ENCODE data around the gene LCOR. TPM values are rescaled to one million over a fixed set of nuclear protein-coding genes. Genes with fewer than 3 reads are reported as not detected.

The LCOR gene
- total RNA-seq, 1 donor from 2014 or later: 68.2 TPM

DNA sequence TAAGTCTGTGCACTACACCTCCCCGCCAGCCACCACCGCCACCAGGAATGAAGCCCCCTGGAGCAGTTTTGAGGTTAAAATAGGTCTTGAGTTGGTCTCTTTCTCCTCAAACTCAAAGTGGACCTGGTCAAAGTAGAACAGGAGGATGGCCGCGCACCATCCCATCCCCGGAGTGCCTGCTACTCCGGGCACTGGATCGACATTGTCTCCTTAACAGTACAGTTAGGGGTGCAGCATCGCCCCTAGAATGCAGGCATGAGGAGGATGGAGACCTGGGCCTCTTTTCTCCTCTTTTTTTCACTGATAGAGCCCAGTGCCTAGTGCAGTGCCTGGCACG is 208.1 kb downstream of the LCOR start:
- H3K4me3 Mint-ChIP-seq: no peak overlapping the region
- no peak overlapping the region for H3K27ac Mint-ChIP-seq
- peaks cover 12% of the 10 kb centered on the region for H3K4me1 Mint-ChIP-seq
- no peaks in the 10 kb centered on the region for H3K9me3 Mint-ChIP-seq
- DNase-seq (ENCODE audit: low spot score in 2 of 2, unreplicated experiment in 2 of 2): no peak
- H3K36me3 Mint-ChIP-seq: no peaks in the 10 kb centered on the region
- peaks cover 21% of the 10 kb centered on the region for H3K27me3 Mint-ChIP-seq (ENCODE audit: low read depth)
- TF ChIP-seq, protein P1, sequence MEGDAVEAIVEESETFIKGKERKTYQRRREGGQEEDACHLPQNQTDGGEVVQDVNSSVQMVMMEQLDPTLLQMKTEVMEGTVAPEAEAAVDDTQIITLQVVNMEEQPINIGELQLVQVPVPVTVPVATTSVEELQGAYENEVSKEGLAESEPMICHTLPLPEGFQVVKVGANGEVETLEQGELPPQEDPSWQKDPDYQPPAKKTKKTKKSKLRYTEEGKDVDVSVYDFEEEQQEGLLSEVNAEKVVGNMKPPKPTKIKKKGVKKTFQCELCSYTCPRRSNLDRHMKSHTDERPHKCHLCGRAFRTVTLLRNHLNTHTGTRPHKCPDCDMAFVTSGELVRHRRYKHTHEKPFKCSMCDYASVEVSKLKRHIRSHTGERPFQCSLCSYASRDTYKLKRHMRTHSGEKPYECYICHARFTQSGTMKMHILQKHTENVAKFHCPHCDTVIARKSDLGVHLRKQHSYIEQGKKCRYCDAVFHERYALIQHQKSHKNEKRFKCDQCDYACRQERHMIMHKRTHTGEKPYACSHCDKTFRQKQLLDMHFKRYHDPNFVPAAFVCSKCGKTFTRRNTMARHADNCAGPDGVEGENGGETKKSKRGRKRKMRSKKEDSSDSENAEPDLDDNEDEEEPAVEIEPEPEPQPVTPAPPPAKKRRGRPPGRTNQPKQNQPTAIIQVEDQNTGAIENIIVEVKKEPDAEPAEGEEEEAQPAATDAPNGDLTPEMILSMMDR (IDR thresholded peaks at IDR 0.05; ENCODE audit: unreplicated experiment): no peak

GRCh38 chr10:97040706-97041105 is 208.6 kb downstream of the LCOR start:
- Mint-ChIP-seq H3K4me3 (no peak overlapping the region), H3K9me3 (no peaks in the 10 kb centered on the region), H3K4me1 (peaks cover 12% of the 10 kb centered on the region), H3K36me3 (no peaks in the 10 kb centered on the region), H3K27ac (no peak overlapping the region), H3K27me3 (ENCODE audit: low read depth) (peaks cover 17% of the 10 kb centered on the region)
- TF ChIP-seq, protein P1 (IDR thresholded peaks at IDR 0.05; ENCODE audit: unreplicated experiment): no peak
- no peak for DNase-seq (ENCODE audit: low spot score in 2 of 2, unreplicated experiment in 2 of 2)

GRCh38 chr10:97042081-97042480 is 210.0 kb downstream of the LCOR start:
- Mint-ChIP-seq H3K27ac (no peak overlapping the region), H3K9me3 (no peaks in the 10 kb centered on the region), H3K4me1 (peaks cover 12% of the 10 kb centered on the region), H3K27me3 (ENCODE audit: low read depth) (peaks cover 8% of the 10 kb centered on the region), H3K4me3 (no peak overlapping the region), H3K36me3 (no peaks in the 10 kb centered on the region)
- TF ChIP-seq, protein P1 (IDR thresholded peaks at IDR 0.05; ENCODE audit: unreplicated experiment): no peak
- no peak for DNase-seq (ENCODE audit: low spot score in 2 of 2, unreplicated experiment in 2 of 2)

DNA sequence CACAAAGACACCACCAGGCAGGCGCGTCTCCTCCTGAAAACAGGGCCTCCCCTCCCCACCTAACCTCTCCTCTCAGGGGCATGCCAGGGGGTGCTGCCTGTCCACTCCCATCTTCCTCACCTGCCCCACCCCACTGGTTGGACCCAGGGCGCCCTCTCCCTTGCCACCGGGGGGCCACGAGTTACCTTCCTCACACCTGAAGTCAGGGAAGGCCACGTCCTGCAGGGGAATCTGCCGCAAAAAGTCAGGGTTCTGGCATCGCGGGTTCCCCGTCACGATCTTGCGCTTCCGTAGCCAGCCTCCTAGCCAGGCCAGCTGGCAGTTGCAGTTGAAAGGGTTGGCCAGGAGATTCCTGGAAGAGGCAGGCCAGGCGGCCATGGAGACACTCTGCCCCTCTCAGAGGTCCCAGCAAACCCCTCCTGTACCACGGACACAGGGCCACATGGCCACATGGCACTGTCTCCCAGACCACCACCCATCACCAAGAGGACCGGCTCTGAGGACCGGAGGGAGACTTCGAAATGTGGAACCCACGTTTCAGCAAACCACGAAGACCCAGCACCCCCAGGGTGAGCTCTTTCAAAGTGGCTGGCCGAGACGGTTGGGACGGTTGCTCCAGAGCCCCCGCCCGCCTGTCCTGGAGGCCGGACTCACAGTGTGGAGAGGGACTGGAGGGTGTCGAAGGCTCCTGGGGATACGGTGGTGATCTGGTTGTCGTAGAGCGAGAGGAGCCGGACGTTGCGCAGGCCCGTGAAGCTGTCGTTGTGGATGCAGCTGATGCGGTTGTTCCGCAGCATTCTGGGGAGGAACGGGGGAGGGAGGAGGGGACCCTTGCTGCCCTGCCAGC is 210.8 kb downstream of the LCOR start:
- H3K27me3 Mint-ChIP-seq (ENCODE audit: low read depth): peaks cover 4% of the 10 kb centered on the region
- no peak overlapping the region for H3K4me3 Mint-ChIP-seq
- TF ChIP-seq, protein P1 (IDR thresholded peaks at IDR 0.05; ENCODE audit: unreplicated experiment): no peak
- H3K27ac Mint-ChIP-seq: no peak overlapping the region
- H3K36me3 Mint-ChIP-seq: no peaks in the 10 kb centered on the region
- DNase-seq (ENCODE audit: low spot score in 2 of 2, unreplicated experiment in 2 of 2): no peak
- H3K9me3 Mint-ChIP-seq: no peaks in the 10 kb centered on the region
- H3K4me1 Mint-ChIP-seq: peaks cover 4% of the 10 kb centered on the region

GRCh38 chr10:97043563-97043855 is 211.4 kb downstream of the LCOR start:
- Mint-ChIP-seq H3K4me1 (no peaks in the 10 kb centered on the region), H3K27ac (no peak overlapping the region), H3K4me3 (no peak overlapping the region), H3K9me3 (no peaks in the 10 kb centered on the region), H3K27me3 (ENCODE audit: low read depth) (no peaks in the 10 kb centered on the region), H3K36me3 (no peaks in the 10 kb centered on the region)
- TF ChIP-seq, protein P1 (IDR thresholded peaks at IDR 0.05; ENCODE audit: unreplicated experiment): no peak
- no peak for DNase-seq (ENCODE audit: low spot score in 2 of 2, unreplicated experiment in 2 of 2)

Small RNAs within 50 kb of the gene (microRNA-seq; reads per million reads assigned to microRNA genes)
- gene MIR607: not detected

Other genes starting within 250 kb of the LCOR start
- gene TM9SF3, start 245.3 kb upstream of the LCOR start, total RNA-seq: 144 to 147 TPM (median 144 TPM) in 3 replicates
- gene PIK3AP1, start 111.8 kb upstream of the LCOR start, total RNA-seq: 0.16 to 0.36 TPM (median 0.25 TPM) in 3 replicates